Measurements from ENCODE around the gene HAVCR1. TPM values are rescaled to one million over a fixed set of nuclear protein-coding genes. Genes with fewer than 3 reads are reported as not detected.
"Not testable (repeated sequence)": the region's sequence is repeated elsewhere in the genome, so short reads cannot be mapped to it uniquely, and the experiment has no call there.

Gene HAVCR1
- polyA plus RNA-seq (ENCODE audit: insufficient read length in 4 of 4) = 1 to 10 TPM; 2.1 to 2.7 (median 2.2) TPM

DNA sequence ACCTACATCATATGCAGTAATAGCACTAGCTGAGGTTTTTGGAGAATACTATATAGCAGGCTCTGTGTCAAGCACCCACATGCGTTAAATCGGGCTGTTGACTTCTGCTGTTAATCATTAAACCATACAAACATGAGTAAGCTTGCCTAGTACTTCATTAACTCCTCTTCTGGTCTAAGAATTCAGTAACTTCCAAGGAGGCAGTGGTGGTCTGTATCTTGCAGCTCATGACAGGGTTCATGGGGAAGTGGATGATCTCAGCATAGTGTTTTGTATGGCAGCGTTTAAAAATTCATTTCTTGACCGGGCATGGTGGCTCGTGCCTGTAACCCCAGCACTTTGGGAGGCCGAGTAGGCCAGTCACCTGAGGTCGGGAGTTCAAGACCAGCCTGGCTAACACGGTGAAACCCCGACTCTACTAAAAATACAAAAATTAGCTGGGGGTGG is at the start of gene HAVCR1:
Gene HAVCR1 (minus strand): TSS at position 24 of the 447 bp plus-strand sequence. CDS start 1,173 bp downstream, outside the sequence.
- DNase-seq (ENCODE audit: low read depth in 4 of 4, low spot score in 3 of 4) = peak in 2 of 4 donors; percentile 31 to 55

DNA sequence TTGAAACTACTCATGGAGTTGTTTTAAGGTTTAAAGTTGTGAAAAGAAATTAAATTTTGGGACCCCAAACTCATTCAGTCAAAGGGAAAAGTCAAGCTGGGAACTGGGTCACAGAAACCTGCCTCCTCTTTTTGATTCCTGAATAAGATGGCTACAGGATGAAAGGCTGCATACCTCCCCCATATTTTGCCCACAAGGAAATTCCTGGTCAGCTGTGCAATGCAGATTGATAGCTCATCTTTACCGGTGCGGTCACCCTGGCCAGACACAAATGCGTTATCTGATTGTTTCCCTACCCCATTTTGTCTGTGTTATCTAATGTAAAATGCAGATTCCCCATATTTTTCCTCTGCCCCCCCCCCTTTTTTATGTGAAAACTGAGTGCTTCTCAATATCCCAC is 48.6 kb upstream of the HAVCR1 start:
- no peak for DNase-seq (ENCODE audit: low read depth in 4 of 4, low spot score in 3 of 4)

DNA sequence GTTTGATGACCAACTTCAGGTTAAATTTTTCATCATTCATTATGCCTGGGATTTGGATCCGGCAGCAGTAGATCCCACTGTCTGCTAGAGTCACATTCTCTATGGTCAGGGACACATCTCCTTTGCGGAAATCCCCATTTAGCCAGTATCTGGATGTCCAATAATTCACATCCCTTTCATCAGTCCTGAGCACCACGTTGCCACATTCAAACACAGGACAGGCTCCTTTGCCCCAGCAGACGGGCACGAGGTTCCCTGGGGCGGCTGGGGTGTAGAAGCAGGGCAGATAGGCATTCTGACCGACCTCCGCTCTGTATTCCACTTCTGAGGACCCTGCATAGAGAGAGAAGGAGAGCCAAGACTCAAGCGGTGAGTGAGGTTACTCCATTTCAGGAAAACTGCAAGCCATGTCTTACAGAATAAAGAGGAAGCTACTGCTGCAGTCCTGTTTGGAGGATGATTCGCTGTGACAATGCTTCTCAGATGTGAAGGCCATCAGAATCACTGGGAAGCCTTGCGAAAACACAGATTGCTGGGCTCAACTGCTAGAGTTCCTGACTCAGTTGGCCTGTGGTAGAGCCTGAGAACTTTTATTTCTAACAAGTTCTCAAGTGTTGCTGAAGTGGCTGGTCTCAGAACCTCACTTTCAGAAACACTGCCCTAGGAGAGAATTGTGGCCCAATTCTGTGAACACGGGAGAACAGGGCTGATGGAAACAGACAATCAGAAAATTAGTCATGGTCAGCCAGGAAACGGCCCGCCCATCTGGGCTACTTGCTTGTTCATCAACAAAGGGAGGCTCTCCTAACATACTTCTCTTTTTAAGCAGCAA is 47.9 kb upstream of the HAVCR1 start:
- no peak for DNase-seq (ENCODE audit: low read depth in 4 of 4, low spot score in 3 of 4)

DNA sequence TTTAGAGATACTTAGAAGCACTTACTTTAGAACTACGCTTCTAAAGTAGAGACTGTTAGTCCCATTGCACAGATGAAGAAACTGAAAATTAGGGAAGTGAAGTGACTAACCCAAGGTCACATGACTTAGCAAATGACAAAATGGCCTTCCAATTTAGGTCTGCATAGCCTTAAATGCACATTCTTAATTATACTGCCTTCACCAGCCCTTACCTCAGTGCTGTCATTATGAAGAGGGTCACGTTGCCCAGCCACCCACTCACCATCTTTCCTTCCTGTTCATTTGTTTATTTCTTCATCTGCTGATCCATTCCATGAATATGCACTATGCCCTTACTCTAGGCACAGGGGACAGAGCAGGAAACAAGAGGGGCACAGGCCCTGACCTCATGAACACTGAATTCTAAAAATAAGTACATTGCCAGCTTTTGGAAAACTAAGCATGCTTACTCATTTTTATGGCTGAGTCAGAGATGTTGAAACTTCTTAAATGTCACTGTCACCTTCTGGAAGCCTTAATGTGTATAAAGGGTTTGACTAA is 41.3 kb upstream of the HAVCR1 start:
- DNase-seq (ENCODE audit: low read depth in 4 of 4, low spot score in 3 of 4) = no peak

DNA sequence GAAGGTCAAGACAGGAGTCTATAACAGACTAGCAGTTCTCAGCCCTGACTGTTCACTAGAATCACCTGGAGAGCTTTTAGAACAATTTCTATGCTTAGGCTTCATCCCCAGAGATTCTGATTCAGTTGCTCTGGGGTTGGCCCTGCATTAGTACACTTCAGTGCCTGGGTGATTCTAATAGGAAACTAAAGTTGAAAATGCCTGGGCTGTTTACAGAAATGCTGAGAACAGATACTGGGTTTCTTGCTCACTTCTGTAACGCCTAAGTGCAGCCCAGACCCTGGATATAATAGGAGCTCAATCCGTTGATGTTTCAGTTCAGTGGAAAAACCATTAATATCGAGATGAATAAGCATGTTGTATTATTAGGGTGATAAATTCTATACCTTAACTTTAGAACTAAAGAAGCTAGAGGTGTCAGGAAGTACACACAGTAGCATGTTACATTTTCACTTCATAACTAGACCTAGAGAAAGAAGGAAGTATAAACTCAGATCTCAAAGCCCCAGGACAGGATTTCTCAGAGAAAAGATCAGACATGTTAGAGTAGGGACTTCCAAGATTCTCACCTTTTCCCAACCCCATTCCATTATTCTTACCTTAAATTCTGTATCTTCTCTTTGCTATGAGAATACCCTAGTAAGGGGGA is 29.6 kb upstream of the HAVCR1 start:
- no peak for DNase-seq (ENCODE audit: low read depth in 4 of 4, low spot score in 3 of 4)

DNA sequence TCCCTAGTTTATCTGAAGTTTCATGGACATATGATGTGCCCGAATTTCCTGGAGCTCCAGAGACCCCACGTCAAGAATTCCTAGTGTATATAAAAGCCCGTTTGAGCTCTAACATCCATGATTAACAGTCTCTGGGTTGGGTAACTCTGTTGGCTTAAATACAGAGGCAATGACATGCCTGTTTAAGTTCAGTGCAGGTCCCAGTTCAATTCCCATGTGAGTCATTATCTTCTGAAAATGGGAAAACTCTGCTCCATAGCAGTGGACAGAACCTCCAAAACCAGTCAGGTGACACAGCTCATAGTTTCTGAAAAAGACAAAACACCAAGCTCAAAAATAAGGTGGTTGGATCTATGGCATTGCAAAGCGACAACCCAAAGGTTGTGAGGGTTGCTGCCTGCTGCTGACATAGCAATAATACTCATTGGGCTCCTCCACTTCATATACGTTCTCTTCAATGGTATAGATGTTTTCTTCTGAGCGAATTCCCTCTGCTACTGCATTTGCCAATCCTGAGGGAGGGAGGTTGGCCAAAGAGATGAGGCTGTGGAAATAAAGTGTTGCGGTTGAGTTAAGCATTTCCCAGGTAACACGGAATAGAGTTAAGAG is 27.9 kb upstream of the HAVCR1 start:
- DNase-seq (ENCODE audit: low read depth in 4 of 4, low spot score in 3 of 4) = no peak

DNA sequence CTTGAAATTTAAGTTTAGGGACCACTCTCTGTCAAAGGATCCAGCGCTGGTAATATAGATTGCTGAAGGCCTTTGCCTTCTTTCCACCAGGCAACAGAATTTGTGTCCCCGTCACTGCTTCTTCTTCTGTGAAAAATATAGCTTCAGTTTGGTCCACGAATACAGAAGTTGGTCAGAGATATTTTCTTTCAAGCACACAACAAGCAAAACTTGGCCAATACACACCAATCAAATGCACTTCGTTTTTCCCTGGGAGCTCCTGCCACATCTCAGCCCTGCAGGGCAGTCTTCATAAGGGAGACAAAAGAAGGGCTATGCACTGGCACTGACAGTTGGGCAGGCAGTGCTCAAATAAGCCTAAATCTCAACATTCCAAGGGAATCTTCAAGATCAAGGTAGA is 27.0 kb upstream of the HAVCR1 start:
- no peak for DNase-seq (ENCODE audit: low read depth in 4 of 4, low spot score in 3 of 4)

DNA sequence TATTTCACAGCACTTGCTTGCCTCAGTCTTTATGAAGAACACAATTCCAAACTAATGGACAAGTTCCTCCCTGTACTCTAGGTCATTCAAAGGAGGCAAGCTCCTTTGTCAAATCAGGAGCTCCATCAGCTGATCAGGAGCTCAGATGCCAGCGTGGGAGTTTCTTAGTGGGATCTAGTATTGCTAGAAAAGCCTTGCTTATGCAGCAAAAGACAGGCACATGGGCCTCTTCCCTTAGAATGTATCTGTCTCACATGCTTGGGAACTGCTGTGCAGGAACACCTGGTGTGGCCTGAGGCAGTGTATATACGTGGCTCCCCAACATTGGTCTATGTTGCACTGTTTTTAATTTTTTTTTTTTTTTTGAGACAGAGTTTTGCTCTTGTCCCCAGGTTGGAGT is 21.4 kb upstream of the HAVCR1 start:
- no peak for DNase-seq (ENCODE audit: low read depth in 4 of 4, low spot score in 3 of 4)

DNA sequence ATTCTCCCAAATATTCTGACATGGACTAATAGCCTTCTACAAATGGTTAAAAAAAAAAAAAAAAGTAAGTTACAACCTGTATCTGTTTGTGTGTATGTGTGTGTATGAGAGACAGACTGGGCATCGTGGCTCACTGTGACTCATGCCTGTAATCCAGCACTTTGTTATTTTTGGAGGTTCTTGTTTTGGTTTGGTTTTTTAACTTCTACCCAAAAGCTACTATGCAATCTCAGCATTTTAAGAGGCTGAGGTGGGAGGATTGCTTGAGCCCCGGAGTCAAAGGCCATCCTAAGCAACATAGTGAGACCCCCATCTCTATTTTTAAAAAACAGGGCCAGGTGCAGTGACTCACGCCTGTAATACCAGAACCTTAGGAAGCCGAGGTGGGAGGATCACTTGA is 17.6 kb upstream of the HAVCR1 start:
- DNase-seq (ENCODE audit: low read depth in 4 of 4, low spot score in 3 of 4) = no peak

DNA sequence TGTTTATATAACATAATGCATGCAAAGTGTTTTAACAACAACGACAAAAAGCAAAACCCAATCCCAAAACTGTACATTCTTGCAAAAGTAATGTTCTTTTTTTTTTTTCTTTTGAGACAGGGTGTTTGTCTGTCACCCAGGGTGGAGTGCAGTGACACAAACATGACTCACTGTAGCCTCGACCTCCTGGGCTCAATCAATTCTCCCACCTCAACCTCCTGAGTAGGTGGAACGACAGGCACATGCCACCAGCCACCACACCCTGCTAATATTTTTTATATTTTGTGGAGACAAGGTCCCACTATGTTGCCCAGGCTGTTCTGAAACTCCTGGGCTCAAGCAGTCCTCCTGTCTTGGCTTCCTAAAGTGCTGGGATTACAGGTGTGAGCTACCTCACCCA is 13.6 kb upstream of the HAVCR1 start:
- no peak for DNase-seq (ENCODE audit: low read depth in 4 of 4, low spot score in 3 of 4)

DNA sequence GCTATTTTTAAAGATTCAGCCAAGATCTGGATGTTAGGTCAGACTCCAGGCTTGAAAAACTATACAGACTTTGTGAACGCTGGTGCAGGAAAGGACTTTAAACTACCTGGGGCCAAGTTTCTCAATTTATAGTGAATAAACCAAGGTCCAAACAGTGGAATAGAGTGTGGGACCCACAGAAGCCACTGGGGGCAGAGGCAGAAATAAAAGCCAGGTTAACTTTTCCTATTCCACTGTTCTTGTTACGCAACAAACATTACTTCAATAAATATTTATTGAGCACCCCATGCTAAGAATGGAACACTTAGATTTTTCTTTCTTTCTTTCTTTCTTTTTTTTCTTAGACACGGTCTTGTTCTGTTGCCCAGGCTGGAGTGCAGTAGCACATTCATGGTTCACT is 11.0 kb upstream of the HAVCR1 start:
- DNase-seq (ENCODE audit: low read depth in 4 of 4, low spot score in 3 of 4) = no peak

DNA sequence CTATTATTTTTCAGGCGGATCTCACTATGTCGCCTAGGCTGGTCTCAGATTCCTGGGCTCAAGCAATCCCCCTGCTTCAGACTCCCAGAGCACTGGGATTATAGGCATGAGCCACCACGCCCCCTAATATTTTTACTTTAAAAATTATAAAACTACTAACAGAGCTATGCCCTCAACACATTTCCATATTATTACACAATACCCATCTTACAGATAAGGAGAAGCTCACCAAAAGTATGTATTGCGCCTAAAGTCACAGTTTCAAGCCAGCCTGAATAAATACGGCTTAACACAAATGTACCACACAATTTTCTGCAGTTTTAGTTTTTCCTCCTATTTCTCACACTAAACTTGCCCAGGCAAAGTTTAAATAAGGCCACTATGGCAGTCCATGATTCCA is 9.9 kb upstream of the HAVCR1 start:
- no peak for DNase-seq (ENCODE audit: low read depth in 4 of 4, low spot score in 3 of 4)

DNA sequence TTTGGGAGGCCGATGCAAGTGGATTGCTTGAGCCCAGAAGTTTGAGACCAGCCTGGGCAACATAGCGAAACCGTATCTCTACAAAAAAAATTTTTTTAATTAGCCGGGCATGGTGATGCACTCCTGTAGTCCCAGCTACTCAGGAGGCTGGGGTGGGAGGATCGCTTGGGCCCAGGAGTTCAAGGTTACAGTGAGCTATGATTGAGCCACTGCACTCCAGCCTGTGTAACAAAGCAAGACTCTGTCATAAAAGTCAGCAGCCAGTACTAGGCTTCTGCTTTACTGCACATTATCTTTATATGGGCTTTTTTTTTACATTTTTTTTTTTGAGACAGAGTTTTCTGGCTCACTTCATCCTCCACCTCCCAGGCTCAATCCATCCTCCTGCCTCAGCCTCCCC is 9.4 kb upstream of the HAVCR1 start:
- no peak for DNase-seq (ENCODE audit: low read depth in 4 of 4, low spot score in 3 of 4)

DNA sequence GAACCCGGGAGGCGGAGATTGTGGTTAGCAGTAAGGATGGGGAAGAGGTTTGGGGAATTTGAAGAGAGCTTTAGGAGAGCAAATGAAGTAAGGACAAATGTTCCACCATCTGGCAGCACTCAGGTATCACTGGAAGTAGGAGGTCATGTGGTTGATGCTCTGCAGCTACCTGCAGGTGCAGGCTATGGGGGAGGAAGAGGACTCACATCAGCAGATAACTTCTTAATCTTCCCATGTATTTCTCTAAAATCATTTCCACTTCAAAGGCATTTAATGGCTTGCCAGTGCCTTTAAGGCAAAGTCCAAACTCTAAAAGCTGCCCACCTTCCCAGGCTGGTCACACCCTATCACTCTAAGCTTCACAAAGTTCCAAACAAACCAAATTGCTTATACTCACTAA is 8.1 kb upstream of the HAVCR1 start:
- no peak for DNase-seq (ENCODE audit: low read depth in 4 of 4, low spot score in 3 of 4)

DNA sequence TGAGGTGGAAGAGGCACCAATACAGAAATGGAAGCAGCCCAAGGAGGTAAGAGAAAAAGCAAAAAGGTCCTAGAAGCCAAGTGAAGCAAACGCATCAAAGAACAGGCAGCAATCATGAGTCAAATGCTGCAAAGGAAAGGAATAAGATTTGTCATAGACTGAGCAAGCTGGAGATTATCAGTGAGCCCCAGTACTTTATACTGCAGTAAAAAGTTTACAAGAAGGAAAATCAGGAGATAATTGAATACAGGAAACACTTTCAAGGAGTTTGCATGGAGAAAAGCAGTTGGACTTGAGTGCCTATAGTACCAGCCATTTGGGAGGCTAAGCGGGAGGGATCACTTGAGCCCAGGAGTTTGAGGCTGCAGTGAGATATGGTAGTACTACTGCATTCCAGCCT is 7.2 kb upstream of the HAVCR1 start:
- no peak for DNase-seq (ENCODE audit: low read depth in 4 of 4, low spot score in 3 of 4)

DNA sequence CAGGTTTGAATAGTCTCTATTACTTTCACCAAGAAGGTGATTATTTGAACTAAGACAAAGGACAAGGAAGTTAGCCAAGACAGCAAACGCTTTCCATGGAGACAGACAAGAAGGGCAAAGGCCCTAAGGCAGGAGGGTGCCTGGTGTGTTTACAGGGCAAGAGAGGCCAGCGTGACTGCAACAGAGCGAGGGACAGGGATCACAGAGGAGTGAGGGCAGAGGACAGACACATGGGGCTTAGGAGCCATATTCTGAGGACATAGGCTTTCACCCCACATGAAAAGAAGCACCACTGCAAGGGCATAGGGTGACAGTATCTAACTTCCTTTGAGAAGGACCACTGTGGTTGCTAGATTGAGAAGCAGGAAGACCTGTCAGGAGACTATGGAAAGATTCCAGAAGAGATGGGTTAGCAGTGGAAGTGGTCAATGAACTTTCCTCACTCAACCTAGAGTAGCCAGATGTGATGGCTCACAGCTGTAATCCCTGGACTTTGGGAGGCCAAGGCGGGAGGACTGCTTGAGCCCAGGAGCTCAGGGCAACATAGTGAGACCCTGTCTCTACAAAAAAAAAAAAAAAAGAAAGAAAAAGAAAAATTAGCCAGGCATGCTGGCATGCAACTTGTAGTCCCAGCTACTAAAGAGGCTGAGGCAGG is 5.0 kb upstream of the HAVCR1 start:
- no peak for DNase-seq (ENCODE audit: low read depth in 4 of 4, low spot score in 3 of 4)

DNA sequence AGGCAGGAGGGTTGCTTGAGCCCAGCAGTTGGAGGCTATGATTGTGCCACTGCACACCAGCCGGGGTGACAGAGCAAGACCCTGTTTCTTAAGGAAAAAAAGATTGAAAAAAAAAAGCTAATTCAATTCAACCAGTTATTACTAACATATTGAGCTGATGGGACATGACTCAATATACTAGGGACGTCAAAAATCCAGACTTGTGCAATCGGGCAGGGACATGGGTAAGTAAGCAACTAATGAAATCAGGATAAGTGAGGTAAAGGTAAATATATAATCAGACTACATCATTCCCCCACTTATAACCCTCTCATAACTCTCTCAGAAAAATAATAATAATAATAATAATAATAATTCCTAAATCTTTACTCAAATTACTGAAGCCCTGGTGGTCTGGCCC is 975 bp upstream of the HAVCR1 start:
- no peak for DNase-seq (ENCODE audit: low read depth in 4 of 4, low spot score in 3 of 4)

DNA sequence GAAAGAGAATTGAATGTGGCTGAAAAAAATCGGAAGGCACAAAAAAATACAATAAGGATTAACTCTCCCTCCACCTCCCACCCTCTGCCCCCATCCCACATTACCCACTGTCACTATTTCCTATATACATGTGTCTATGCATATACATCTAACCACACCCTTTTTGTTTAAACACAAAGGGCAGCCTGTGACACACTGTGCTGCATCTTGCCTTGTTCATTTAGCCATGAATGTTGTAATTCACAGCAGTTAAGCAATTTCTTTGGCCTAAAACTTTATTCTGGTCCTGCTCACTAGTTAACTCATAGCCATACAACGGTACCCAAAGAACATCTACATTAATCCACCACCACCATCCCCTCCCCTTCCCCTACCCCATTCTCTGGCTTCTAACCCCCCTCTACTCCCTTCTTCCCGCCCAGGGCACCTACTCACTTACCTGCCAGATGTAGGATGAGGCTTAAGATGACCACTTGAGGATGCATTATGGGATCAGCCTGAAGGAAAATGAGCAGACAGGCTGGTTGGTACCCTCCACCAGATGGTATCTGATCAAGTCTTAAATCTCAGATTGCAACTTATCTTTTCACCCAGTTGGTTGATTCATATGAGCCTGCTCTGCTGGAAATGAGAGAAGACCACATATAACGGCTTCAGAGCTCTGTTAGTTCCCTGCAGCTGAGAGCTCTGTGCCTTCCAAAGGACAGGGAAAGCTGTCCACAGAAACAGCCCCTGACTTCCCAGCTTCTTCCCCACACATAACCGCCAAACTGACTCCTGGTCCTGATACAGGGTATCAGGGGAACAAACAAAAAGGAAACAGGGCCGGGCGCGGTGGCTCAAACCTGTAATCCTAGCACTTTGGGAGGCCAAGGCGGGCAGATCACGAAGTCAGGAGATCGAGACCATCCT is 1.2 kb downstream of the HAVCR1 start:
- DNase-seq (ENCODE audit: low read depth in 4 of 4, low spot score in 3 of 4) = no peak

DNA sequence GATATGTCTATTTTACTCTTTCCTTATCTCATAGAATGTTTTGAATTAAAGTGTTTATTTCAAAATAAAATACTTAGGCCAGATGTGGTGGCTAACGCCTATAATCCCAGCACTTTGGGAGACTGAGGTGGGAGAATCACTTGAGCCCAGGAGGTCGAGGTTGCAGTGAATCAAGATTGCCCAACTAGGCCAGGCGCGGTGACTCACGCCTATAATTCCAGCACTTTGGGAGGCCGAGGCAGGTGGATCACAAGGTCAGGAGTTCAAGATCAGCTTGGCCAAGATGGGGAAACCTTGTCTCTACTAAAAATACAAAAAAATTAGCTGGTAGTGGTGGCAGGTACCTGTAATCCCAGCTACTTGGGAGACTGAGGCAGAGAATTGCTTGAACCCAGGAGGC is 2.1 kb downstream of the HAVCR1 start:
- DNase-seq (ENCODE audit: low read depth in 4 of 4, low spot score in 3 of 4) = not testable (repeated sequence)

Measured in right renal pelvis (tissue), 4 donors.